VCaP (cell line): Measurements from ENCODE around the gene NCDN.

Experiments
- H3K27ac ChIP-seq: fragments of 450-650 bp; 2 replicates; pipeline ENCODE4 v1.5.1; 2017
- TF ChIP-seq, protein P1 (sequence below): fragments of 450-650 bp; conservative IDR thresholded peaks from 2 replicates; pipeline ENCODE4 v1.5.1; 2017; ENCODE audit warnings: mild to moderate bottlenecking, moderate library complexity

The NCDN gene, protein sequence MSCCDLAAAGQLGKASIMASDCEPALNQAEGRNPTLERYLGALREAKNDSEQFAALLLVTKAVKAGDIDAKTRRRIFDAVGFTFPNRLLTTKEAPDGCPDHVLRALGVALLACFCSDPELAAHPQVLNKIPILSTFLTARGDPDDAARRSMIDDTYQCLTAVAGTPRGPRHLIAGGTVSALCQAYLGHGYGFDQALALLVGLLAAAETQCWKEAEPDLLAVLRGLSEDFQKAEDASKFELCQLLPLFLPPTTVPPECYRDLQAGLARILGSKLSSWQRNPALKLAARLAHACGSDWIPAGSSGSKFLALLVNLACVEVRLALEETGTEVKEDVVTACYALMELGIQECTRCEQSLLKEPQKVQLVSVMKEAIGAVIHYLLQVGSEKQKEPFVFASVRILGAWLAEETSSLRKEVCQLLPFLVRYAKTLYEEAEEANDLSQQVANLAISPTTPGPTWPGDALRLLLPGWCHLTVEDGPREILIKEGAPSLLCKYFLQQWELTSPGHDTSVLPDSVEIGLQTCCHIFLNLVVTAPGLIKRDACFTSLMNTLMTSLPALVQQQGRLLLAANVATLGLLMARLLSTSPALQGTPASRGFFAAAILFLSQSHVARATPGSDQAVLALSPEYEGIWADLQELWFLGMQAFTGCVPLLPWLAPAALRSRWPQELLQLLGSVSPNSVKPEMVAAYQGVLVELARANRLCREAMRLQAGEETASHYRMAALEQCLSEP

DNA sequence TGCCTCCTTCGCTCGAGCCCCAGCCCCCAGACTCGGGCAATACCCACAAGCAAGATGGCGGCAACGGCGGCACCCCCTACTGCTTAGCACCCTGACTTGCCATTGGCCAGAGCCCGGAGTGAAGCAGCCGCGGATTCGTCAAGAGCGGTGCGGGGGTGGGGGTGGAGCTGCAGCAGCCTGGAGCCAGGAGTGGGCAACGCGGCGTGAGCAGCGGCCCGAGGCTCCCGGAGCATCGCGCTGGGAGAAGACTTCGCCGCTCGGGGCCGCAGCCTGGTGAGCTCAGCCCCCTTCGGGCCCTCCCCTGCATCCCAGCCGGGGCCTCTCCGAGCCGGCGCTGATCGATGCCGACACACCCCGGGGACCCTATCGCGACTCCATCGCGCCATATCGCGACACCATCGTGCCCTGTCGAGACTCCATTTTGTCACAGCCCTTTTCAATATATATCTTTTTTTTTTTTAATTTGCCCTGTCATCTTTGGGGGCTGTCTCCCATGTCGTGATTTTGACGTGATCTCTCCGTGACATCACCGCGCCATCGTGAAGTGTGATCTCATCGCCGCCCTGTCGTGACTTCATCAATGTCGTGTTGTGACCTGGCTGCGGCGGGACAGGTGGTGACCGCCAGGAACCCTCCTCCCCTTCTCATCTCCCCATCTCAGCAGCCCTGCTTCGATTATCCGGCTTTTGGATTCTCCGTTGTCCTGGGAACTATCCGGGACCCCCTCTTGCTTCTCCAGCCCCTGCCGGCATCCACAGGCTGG, at the start of gene NCDN:
Gene NCDN, plus strand, starts transcription at position 189 of the 763 bp plus-strand sequence. Its CDS starts 392 bp downstream, at position 581.
- TF ChIP-seq, protein P1, sequence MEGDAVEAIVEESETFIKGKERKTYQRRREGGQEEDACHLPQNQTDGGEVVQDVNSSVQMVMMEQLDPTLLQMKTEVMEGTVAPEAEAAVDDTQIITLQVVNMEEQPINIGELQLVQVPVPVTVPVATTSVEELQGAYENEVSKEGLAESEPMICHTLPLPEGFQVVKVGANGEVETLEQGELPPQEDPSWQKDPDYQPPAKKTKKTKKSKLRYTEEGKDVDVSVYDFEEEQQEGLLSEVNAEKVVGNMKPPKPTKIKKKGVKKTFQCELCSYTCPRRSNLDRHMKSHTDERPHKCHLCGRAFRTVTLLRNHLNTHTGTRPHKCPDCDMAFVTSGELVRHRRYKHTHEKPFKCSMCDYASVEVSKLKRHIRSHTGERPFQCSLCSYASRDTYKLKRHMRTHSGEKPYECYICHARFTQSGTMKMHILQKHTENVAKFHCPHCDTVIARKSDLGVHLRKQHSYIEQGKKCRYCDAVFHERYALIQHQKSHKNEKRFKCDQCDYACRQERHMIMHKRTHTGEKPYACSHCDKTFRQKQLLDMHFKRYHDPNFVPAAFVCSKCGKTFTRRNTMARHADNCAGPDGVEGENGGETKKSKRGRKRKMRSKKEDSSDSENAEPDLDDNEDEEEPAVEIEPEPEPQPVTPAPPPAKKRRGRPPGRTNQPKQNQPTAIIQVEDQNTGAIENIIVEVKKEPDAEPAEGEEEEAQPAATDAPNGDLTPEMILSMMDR: no peak
- H3K27ac ChIP-seq: peak within 1 kb of the TSS; percentile 98

DNA sequence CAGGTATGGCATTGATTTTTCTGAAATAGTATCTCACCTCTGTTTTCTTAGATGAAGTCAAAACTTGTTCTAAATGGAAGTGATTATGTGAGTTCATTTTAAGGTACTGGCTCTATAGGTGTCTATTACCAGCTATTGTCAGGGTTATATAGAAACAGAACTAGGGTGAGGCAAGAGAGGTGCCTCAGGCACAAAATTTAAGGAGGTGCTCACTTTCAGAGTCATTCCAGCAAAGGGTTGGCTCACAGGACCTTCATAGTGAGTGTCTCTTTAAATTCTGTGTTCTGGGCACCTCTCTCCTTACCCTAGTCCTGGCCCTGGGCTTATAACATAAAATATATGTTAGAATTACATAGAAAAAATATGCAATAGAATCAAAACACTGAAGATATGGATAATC, 49.7 kb upstream of the NCDN start:
- peak overlapping the region; percentile 93 for H3K27ac ChIP-seq
- TF ChIP-seq, protein P1: no peak

DNA sequence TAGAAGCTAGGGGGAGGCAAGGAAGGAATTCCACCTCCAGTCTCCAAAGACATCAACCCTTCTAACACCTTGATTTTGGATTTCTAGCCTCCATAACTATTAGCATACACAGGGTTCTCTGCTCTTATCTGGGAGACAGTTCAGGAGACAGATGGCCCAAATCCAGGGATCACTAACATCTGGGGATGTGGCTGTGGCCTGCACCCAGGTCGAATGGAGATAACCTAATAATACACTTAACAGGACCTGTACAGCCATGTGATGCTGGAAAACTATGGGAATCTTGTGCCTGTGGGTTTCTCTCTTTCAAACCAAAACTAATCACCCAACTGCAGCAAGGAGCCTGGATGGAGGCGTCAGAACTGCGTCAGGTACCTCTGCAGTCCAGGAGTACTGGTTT, 48.0 kb upstream of the NCDN start:
- TF ChIP-seq, protein P1: no peak
- no peak overlapping the region for H3K27ac ChIP-seq

DNA sequence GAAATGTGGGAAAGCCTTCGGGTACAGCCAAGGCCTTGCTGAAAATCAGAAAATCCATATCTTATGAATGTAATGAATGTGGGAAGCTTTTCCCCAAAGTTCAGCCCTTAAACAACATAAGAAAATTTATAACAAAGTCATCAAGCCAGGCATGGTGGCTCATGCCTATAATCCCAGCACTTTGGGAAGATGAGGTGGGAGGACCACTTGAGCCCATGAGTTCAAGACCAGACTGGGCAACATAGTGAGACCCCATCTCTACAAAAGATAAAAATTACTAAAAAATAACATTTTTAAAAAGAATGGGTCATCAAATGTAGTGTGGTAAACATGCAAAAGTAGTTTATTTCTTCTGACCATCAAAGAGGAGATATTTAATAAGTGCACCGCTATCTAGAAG, 46.3 kb upstream of the NCDN start:
- TF ChIP-seq, protein P1: no peak
- H3K27ac ChIP-seq: no peak overlapping the region

DNA sequence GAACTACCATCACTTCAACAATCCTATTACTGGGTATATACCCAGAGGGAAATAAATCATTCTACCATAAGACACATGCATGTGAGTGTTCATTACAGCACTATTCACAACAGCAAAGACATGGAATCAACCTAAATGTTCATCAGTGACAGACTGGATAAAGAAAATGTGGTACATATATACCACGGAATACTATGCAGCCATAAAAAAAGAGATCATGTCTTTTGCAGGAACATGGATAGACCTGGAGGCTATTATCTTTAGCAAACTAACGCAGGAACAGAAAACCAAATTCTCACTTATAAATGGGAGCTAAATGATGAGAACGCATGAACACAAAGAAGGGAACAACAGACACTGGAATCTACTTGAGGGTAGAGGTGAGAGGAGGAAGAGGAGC, 39.4 kb upstream of the NCDN start:
- TF ChIP-seq, protein P1: no peak
- no peak overlapping the region for H3K27ac ChIP-seq

DNA sequence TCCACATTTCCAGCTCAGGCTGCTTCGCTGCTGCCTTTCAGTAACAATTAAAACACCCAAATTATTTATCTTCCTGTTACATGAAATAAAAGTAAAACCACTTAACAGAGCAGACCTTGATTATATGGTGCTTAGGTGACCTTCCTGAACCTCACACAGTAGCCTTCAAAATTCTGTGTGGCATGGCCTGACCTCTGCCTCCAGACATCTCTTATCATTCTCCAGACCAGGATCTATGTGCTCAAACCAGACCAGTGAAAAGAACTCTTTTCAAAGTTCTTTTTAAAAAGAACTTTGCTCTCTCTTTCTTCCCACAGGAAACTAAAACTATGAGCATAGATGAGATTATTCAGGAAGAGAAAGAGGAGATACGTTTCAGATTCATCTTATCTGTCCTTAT, 38.2 kb upstream of the NCDN start:
- TF ChIP-seq, protein P1: no peak
- no peak overlapping the region for H3K27ac ChIP-seq

DNA sequence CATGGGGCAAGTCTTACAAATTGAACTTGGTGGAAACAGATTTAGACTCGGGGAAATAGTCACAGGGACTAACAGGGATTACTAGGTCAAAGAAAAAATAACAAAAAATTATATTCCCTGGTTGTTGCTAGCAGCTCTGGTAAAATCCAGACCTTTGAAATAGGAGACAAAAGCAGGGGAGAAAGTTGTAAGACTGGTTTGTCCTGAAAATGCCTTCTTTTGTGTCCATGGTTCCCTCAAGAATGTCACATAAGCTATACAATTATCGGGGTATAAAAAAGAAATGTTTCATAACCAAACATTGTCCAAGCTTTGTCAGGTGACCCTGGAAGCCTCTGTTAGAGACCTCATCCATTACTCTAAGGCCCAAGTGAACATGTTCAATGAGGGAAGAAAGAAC, 33.5 kb upstream of the NCDN start:
- 0 out of 2 replicates have a peak overlapping the region, but pooled peaks have one; percentile 6 for H3K27ac ChIP-seq
- TF ChIP-seq, protein P1: no peak
